Measurements from ENCODE around the gene SLC16A8.

DNA sequence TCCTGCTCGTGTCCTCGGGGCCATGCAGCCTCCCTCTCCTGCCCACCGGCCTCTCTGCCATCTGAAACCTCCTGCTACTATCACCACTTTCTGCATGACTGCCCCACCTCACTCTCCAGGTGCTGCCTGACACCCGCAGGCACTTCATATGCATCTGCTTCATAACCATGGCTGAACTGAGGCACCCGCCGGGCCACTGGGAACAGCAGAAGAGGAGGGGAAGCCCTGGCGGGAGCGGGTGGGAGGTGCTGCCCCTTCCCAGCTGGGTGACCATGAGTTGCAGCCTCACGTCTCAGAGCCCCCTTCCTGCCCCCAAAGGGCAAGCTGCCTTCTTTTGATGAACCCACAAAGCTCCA, 48.5 kb downstream of the SLC16A8 start:
- TF ChIP-seq POLR2AphosphoS5 (IDR thresholded peaks at IDR 0.05) = no peak
- TF ChIP-seq, protein P1, sequence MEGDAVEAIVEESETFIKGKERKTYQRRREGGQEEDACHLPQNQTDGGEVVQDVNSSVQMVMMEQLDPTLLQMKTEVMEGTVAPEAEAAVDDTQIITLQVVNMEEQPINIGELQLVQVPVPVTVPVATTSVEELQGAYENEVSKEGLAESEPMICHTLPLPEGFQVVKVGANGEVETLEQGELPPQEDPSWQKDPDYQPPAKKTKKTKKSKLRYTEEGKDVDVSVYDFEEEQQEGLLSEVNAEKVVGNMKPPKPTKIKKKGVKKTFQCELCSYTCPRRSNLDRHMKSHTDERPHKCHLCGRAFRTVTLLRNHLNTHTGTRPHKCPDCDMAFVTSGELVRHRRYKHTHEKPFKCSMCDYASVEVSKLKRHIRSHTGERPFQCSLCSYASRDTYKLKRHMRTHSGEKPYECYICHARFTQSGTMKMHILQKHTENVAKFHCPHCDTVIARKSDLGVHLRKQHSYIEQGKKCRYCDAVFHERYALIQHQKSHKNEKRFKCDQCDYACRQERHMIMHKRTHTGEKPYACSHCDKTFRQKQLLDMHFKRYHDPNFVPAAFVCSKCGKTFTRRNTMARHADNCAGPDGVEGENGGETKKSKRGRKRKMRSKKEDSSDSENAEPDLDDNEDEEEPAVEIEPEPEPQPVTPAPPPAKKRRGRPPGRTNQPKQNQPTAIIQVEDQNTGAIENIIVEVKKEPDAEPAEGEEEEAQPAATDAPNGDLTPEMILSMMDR (IDR thresholded peaks at IDR 0.05) = no peak
- no peak for TF ChIP-seq EP300 (IDR thresholded peaks at IDR 0.05)
- no peak for TF ChIP-seq POLR2A (IDR thresholded peaks at IDR 0.05)

All from gastroesophageal sphincter (tissue), 3 donors.